Measurements from ENCODE around the gene ATXN7L1. TPM values are rescaled to one million over a fixed set of nuclear protein-coding genes. Genes with fewer than 3 reads are reported as not detected.

Gene ATXN7L1
- total RNA-seq, 1 experiment from 2014 or later = 14.6 TPM

DNA sequence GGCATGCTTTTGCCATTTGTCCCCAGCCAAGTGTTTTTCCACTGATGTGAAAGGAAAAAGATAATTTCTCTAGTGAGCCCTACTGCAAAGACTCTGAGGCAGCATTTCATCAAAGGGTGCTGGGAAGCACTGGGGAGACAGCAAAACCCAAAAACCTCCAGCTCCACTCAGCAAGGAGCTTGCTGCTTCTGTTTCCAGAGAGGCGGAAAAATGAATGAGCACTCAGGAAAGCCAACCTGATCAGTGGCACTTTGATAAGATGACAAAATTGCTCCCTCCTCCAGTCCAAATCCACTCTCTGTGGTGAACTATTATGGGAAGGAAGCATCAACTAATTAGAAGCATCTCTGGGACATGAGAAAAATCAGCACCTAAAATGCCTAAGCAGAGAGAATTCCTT is 68.2 kb downstream of the ATXN7L1 start:
- H3K9me3 ChIP-seq (ENCODE audit: insufficient read depth, low read depth) = no peaks in the 10 kb centered on the region
- H3K4me1 ChIP-seq (replicated peaks; ENCODE audit: insufficient read depth) = peaks cover 30% of the 10 kb centered on the region
- CTCF ChIA-PET = no interaction called here
- no peaks in the 10 kb centered on the region for H3F3A ChIP-seq (ENCODE audit: insufficient read depth, low read depth)
- H3K4me3 ChIP-seq = no peak overlapping the region
- no peak overlapping the region for H3K27ac ChIP-seq
- H2AFZ ChIP-seq = no peak overlapping the region
- intact Hi-C loops (cut with micrococcal nuclease; ENCODE audit: unreplicated experiment) = no loop called here
- POLR2A ChIA-PET (ENCODE audit: unreplicated experiment) = no interaction called here
- DNase-seq = no peak
- no peak overlapping the region for H3K4me2 ChIP-seq
- no peaks in the 10 kb centered on the region for H3K27me3 ChIP-seq (ENCODE audit: insufficient read depth, low read depth)
- H3K79me2 ChIP-seq (ENCODE audit: low read depth) = no peaks in the 10 kb centered on the region
- no peaks in the 10 kb centered on the region for H3K36me3 ChIP-seq (ENCODE audit: low read depth)
- no TSS peak for BruUV-seq (replicated peaks)
- no peaks in the 10 kb centered on the region for H3K9me2 ChIP-seq (ENCODE audit: insufficient read depth)
- no peaks in the 10 kb centered on the region for H4K20me1 ChIP-seq (ENCODE audit: insufficient read depth)
- no peak for TF ChIP-seq EZH2 (IDR thresholded peaks at IDR 0.05; ENCODE audit: low read depth)
- no peak for TF ChIP-seq CTCF (conservative IDR thresholded peaks at IDR 0.05)

DNA sequence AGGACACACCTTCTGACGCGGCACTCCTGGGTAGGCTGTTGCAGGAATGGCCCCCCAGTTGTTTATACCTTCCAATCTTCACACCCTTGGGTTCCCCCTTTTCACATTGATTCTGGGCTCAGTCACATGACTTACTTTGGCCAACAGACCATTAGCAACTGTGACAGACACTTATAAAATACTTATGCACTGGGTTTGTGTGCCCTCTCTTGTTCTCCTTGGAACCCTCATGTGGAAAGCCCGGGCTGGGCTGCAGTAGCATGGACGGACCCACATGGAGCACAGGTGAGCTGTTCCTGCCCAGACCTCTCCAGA is 69.0 kb downstream of the ATXN7L1 start:
- POLR2A ChIA-PET (ENCODE audit: unreplicated experiment) = no interaction called here
- no peak for DNase-seq
- intact Hi-C loops (cut with micrococcal nuclease; ENCODE audit: unreplicated experiment) = no loop called here
- H3F3A ChIP-seq (ENCODE audit: insufficient read depth, low read depth) = no peaks in the 10 kb centered on the region
- no peak overlapping the region for H3K4me3 ChIP-seq
- H3K79me2 ChIP-seq (ENCODE audit: low read depth) = no peaks in the 10 kb centered on the region
- H4K20me1 ChIP-seq (ENCODE audit: insufficient read depth) = no peaks in the 10 kb centered on the region
- TF ChIP-seq EZH2 (IDR thresholded peaks at IDR 0.05; ENCODE audit: low read depth) (no peak), CTCF (conservative IDR thresholded peaks at IDR 0.05) (no peak)
- no TSS peak for BruUV-seq (replicated peaks)
- CTCF ChIA-PET = no interaction called here
- H2AFZ ChIP-seq = no peak overlapping the region
- no peaks in the 10 kb centered on the region for H3K27me3 ChIP-seq (ENCODE audit: insufficient read depth, low read depth)
- no peaks in the 10 kb centered on the region for H3K9me3 ChIP-seq (ENCODE audit: insufficient read depth, low read depth)
- H3K4me1 ChIP-seq (replicated peaks; ENCODE audit: insufficient read depth) = peaks cover 32% of the 10 kb centered on the region
- H3K36me3 ChIP-seq (ENCODE audit: low read depth) = no peaks in the 10 kb centered on the region
- no peak overlapping the region; the same call in 1 of the 2 replicates for H3K27ac ChIP-seq
- H3K9me2 ChIP-seq (ENCODE audit: insufficient read depth) = no peaks in the 10 kb centered on the region
- H3K4me2 ChIP-seq = no peak overlapping the region

GRCh38 chr7:105806592-105807447 is 69.6 kb downstream of the ATXN7L1 start:
- DNase-seq = peak; percentile 65 to 83
- peak overlapping the region; percentile 47; the same call in 1 of the 2 replicates for H3K4me2 ChIP-seq
- intact Hi-C loops (cut with micrococcal nuclease; ENCODE audit: unreplicated experiment) = loop anchor here (1.0 kb wide), 1 partner anchor 42 kb away; no protein-coding TSS in a partner anchor
- ChIA-PET CTCF (interaction anchor here (0.6 kb wide), 1 partner anchor 11 kb away, joined by 7 read pairs; no protein-coding TSS in a partner anchor), POLR2A (ENCODE audit: unreplicated experiment) (interaction anchor here (0.6 kb wide), 1 partner anchor 24 kb away, joined by 6 read pairs; no protein-coding TSS in a partner anchor)
- no peak overlapping the region for H2AFZ ChIP-seq
- H3K36me3 ChIP-seq (ENCODE audit: low read depth) = no peaks in the 10 kb centered on the region
- H3K27me3 ChIP-seq (ENCODE audit: insufficient read depth, low read depth) = no peaks in the 10 kb centered on the region
- H3K27ac ChIP-seq = peak overlapping the region; percentile 20
- no peaks in the 10 kb centered on the region for H3F3A ChIP-seq (ENCODE audit: insufficient read depth, low read depth)
- no TSS peak for BruUV-seq (replicated peaks)
- no peaks in the 10 kb centered on the region for H3K79me2 ChIP-seq (ENCODE audit: low read depth)
- no peaks in the 10 kb centered on the region for H3K9me2 ChIP-seq (ENCODE audit: insufficient read depth)
- H4K20me1 ChIP-seq (ENCODE audit: insufficient read depth) = no peaks in the 10 kb centered on the region
- no peaks in the 10 kb centered on the region for H3K9me3 ChIP-seq (ENCODE audit: insufficient read depth, low read depth)
- TF ChIP-seq EZH2 (IDR thresholded peaks at IDR 0.05; ENCODE audit: low read depth) (no peak), CTCF (conservative IDR thresholded peaks at IDR 0.05) (no peak)
- H3K4me1 ChIP-seq (replicated peaks; ENCODE audit: insufficient read depth) = peaks cover 32% of the 10 kb centered on the region
- H3K4me3 ChIP-seq = no peak overlapping the region
